ENCODE data around the gene PIAS2.
"Not testable (repeated sequence)": the region's sequence is repeated elsewhere in the genome, so short reads cannot be mapped to it uniquely, and the experiment has no call there.

The PIAS2 gene

GRCh38 chr18:46899274-46899948 is 17.9 kb downstream of the PIAS2 start:
- DNase-seq = no peak

GRCh38 chr18:46894124-46894523 is 23.2 kb downstream of the PIAS2 start:
- DNase-seq = no peak

GRCh38 chr18:46893360-46893759 is 23.9 kb downstream of the PIAS2 start:
- no peak for DNase-seq

GRCh38 chr18:46892842-46893241 is 24.5 kb downstream of the PIAS2 start:
- no peak for DNase-seq

GRCh38 chr18:46891742-46892214 is 25.5 kb downstream of the PIAS2 start:
- DNase-seq = no peak

- DNase-seq = no peak
Observed at GRCh38 chr18:46888965-46889364, 28.3 kb downstream of the PIAS2 start.

GRCh38 chr18:46886893-46887292 is 30.4 kb downstream of the PIAS2 start:
- no peak for DNase-seq

- DNase-seq = no peak
Observed at GRCh38 chr18:46883180-46883579, 34.1 kb downstream of the PIAS2 start.

- DNase-seq = no peak
Observed at GRCh38 chr18:46877329-46877987, 39.8 kb downstream of the PIAS2 start.

- peak; percentile 8 to 39 for DNase-seq
Observed at GRCh38 chr18:46868169-46868921, 49.0 kb downstream of the PIAS2 start.

GRCh38 chr18:46867367-46868143 is 49.8 kb downstream of the PIAS2 start:
- DNase-seq = no peak

GRCh38 chr18:46866523-46866922 is 50.8 kb downstream of the PIAS2 start:
- no peak for DNase-seq

GRCh38 chr18:46865245-46865644 is 52.1 kb downstream of the PIAS2 start:
- not testable (repeated sequence) for DNase-seq

- no peak for DNase-seq
Observed at GRCh38 chr18:46859855-46860254, 57.5 kb downstream of the PIAS2 start.

GRCh38 chr18:46858290-46858689 is 59.0 kb downstream of the PIAS2 start:
- no peak for DNase-seq

- no peak for DNase-seq
Observed at GRCh38 chr18:46856973-46857372, 60.3 kb downstream of the PIAS2 start.

- no peak for DNase-seq
Observed at GRCh38 chr18:46849007-46849406, 68.3 kb downstream of the PIAS2 start.

- no peak for DNase-seq
Observed at GRCh38 chr18:46843372-46843771, 73.9 kb downstream of the PIAS2 start.

GRCh38 chr18:46842583-46842982 is 74.7 kb downstream of the PIAS2 start:
- no peak for DNase-seq

- DNase-seq = no peak
Observed at GRCh38 chr18:46833899-46834298, 83.4 kb downstream of the PIAS2 start.

GRCh38 chr18:46832849-46833248 is 84.5 kb downstream of the PIAS2 start:
- DNase-seq = no peak

- not testable (repeated sequence) for DNase-seq
Observed at GRCh38 chr18:46832422-46832821, 84.9 kb downstream of the PIAS2 start.

GRCh38 chr18:46831434-46831833 is 85.9 kb downstream of the PIAS2 start:
- no peak for DNase-seq
